IMR-90 (cell line): ENCODE data around the gene DLG3. TPM values are rescaled to one million over a fixed set of nuclear protein-coding genes. Genes with fewer than 3 reads are reported as not detected.

ENCODE experiments used
- ATAC-seq: fragments of 200-7000 bp; cut with Tn5 transposase; 2 replicates; pipeline ENCODE4 v1.9.1; 2020; ENCODE audit warnings: low read depth, mild to moderate bottlenecking, moderate library complexity
- BruUV-seq: library from RNA; stranded (reverse); fragments of 400-500 nt; replicated peaks from 2 replicates; lab custom pipeline; 2021; lab: Mats Ljungman, UMichigan
- CTCF ChIA-PET: fragments of 300-600 bp; formaldehyde crosslinking; extraction: SDS; loops from one replicate; lab custom pipeline; 2021; ENCODE audit warnings: antibody characterized with exemption; lab: Yijun Ruan, JAX
- POLR2A ChIA-PET: fragments of 300-600 bp; sonication (Branson Sonifier 250); formaldehyde crosslinking; loops from one replicate; lab custom pipeline; 2022; ENCODE audit warnings: antibody characterized with exemption; ENCODE audit not compliant: unreplicated experiment; lab: Charles Lee
- DNase-seq: peaks from one replicate; pipeline ENCODE4 v3.0.0; 2013
- H2AFZ ChIP-seq: replicated peaks from 2 replicates; pipeline ENCODE3; 2013; ENCODE audit warnings: low read length, mild to moderate bottlenecking; ENCODE audit not compliant: poor library complexity
- H2AK5ac ChIP-seq: 2 replicates; pipeline ENCODE4 v1.6.1; 2013; ENCODE audit warnings: low read depth, low read length, inconsistent platforms
- H2AK9ac ChIP-seq: replicated peaks from 2 replicates; pipeline ENCODE3; 2013; ENCODE audit warnings: mild to moderate bottlenecking, low read depth, low read length, moderate library complexity; ENCODE audit not compliant: poor library complexity
- H2BK120ac ChIP-seq: 2 replicates; pipeline ENCODE4 v1.6.1; 2013; ENCODE audit warnings: low read depth, low read length, inconsistent platforms
- H2BK15ac ChIP-seq: 3 replicates; pipeline ENCODE4 v1.6.1; 2013; ENCODE audit warnings: low read depth, low read length, inconsistent platforms
- H2BK20ac ChIP-seq: 2 replicates; pipeline ENCODE4 v1.6.1; 2013; ENCODE audit warnings: low read depth, mild to moderate bottlenecking, inconsistent platforms, low read length, moderate library complexity
- H2BK5ac ChIP-seq: 2 replicates; pipeline ENCODE4 v1.6.1; 2013; ENCODE audit warnings: mild to moderate bottlenecking, low read depth, low read length, inconsistent platforms; ENCODE audit not compliant: poor library complexity, severe bottlenecking
- H3K14ac ChIP-seq: replicated peaks from 2 replicates; pipeline ENCODE4 v1.6.1; 2013; ENCODE audit warnings: low read depth, low read length, inconsistent platforms
- H3K18ac ChIP-seq: 2 replicates; pipeline ENCODE4 v1.6.1; 2013; ENCODE audit warnings: low read depth, low read length, control low read depth
- H3K23ac ChIP-seq: 2 replicates; pipeline ENCODE4 v1.6.1; 2013; ENCODE audit warnings: low read depth, low read length, inconsistent platforms
- H3K27ac ChIP-seq: 2 replicates; pipeline ENCODE4 v1.5.1; 2013; ENCODE audit warnings: mild to moderate bottlenecking, control low read depth, low read length; ENCODE audit not compliant: insufficient read depth
- H3K27me3 ChIP-seq: 2 replicates; pipeline ENCODE4 v1.6.1; 2013; ENCODE audit warnings: low read length; ENCODE audit not compliant: control insufficient read depth, insufficient read depth
- H3K36me3 ChIP-seq: 2 replicates; pipeline ENCODE4 v1.6.1; 2013; ENCODE audit warnings: low read length, mixed read lengths; ENCODE audit not compliant: control insufficient read depth, insufficient read depth
- H3K4ac ChIP-seq: 2 replicates; pipeline ENCODE4 v1.6.1; 2013; ENCODE audit warnings: low read depth, low read length, inconsistent platforms
- H3K4me1 ChIP-seq: 2 replicates; pipeline ENCODE4 v1.6.1; 2013; ENCODE audit warnings: low read length, mixed read lengths; ENCODE audit not compliant: control insufficient read depth, insufficient read depth
- H3K4me2 ChIP-seq: 2 replicates; pipeline ENCODE4 v1.6.1; 2013; ENCODE audit warnings: low read depth, mild to moderate bottlenecking, control low read depth, low read length, moderate library complexity
- H3K4me3 ChIP-seq: 2 replicates; pipeline ENCODE4 v1.5.1; 2013; ENCODE audit warnings: low read depth, mild to moderate bottlenecking, control low read depth, low read length, moderate library complexity; ENCODE audit not compliant: insufficient read depth
- H3K56ac ChIP-seq: 2 replicates; pipeline ENCODE4 v1.6.1; 2013; ENCODE audit warnings: low read length, inconsistent platforms; ENCODE audit not compliant: insufficient read depth; ENCODE audit errors: extremely low read depth
- H3K79me1 ChIP-seq, 2 experiments: 2 replicates each; pipeline ENCODE4 v1.6.1; 2013; ENCODE audit warnings: low read length in 2 of 2, inconsistent platforms in 1 of 2, low read depth in 1 of 2
- H3K9ac ChIP-seq: 2 replicates; pipeline ENCODE4 v1.6.1; 2013; ENCODE audit warnings: low read depth, low read length, control low read depth
- H3K9me1 ChIP-seq: 2 replicates; pipeline ENCODE4 v1.6.1; 2013; ENCODE audit warnings: low read length, inconsistent platforms; ENCODE audit not compliant: insufficient read depth
- H3K9me3 ChIP-seq: 2 replicates; pipeline ENCODE4 v1.6.1; 2013; ENCODE audit warnings: low read length; ENCODE audit not compliant: control insufficient read depth, insufficient read depth
- H4K20me1 ChIP-seq: 2 replicates; pipeline ENCODE4 v1.6.1; 2013; ENCODE audit warnings: low read length, inconsistent platforms; ENCODE audit not compliant: insufficient read depth
- H4K5ac ChIP-seq: 2 replicates; pipeline ENCODE4 v1.6.1; 2013; ENCODE audit warnings: mild to moderate bottlenecking, low read depth, low read length, control low read depth
- H4K8ac ChIP-seq, 2 experiments: 2 replicates each; pipeline ENCODE4 v1.6.1; 2013; ENCODE audit warnings: low read depth in 2 of 2, low read length in 2 of 2, control low read depth in 1 of 2, inconsistent platforms in 1 of 2
- H4K91ac ChIP-seq: 2 replicates; pipeline ENCODE4 v1.6.1; 2013; ENCODE audit warnings: low read depth, low read length, inconsistent platforms; ENCODE audit not compliant: insufficient read depth
- BHLHE40 ChIP-seq: fragments of 150-350 bp; IDR thresholded peaks from 2 replicates; pipeline ENCODE4 v1.6.1; 2016; ENCODE audit warnings: mild to moderate bottlenecking, low read depth, low read length
- CEBPB ChIP-seq: IDR thresholded peaks from 2 replicates; pipeline ENCODE4 v1.6.1; 2012; ENCODE audit warnings: low read depth, low read length, improper control_type of control experiment
- CHD1 ChIP-seq: IDR thresholded peaks from 2 replicates; pipeline ENCODE4 v1.6.1; 2012; ENCODE audit warnings: low read depth, low read length, improper control_type of control experiment
- CTCF ChIP-seq: conservative IDR thresholded peaks from 2 replicates; pipeline ENCODE4 v1.5.1; 2012; ENCODE audit warnings: mild to moderate bottlenecking, low read depth, low read length, improper control_type of control experiment
- ELK1 ChIP-seq: fragments of 150-350 bp; IDR thresholded peaks from 2 replicates; pipeline ENCODE4 v1.6.1; 2016; ENCODE audit warnings: low read depth, mild to moderate bottlenecking, low read length, moderate library complexity, borderline replicate concordance
- FOS ChIP-seq: fragments of 150-350 bp; IDR thresholded peaks from 2 replicates; pipeline ENCODE4 v1.6.1; 2016; ENCODE audit warnings: low read depth, low read length
- MAFK ChIP-seq: IDR thresholded peaks from 2 replicates; pipeline ENCODE4 v1.6.1; 2012; ENCODE audit warnings: low read depth, low read length, improper control_type of control experiment
- MXI1 ChIP-seq: IDR thresholded peaks from 2 replicates; pipeline ENCODE4 v1.6.1; 2012; ENCODE audit warnings: low read depth, mild to moderate bottlenecking, low read length, moderate library complexity, borderline replicate concordance
- NFE2L2 ChIP-seq: fragments of 150-350 bp; IDR thresholded peaks from 2 replicates; pipeline ENCODE4 v1.6.1; 2016; ENCODE audit warnings: low read depth, mild to moderate bottlenecking, low read length
- POLR2A ChIP-seq: IDR thresholded peaks from 2 replicates; pipeline ENCODE4 v1.6.1; 2012; ENCODE audit warnings: mild to moderate bottlenecking, low read depth, low read length
- RAD21 ChIP-seq: IDR thresholded peaks from 2 replicates; pipeline ENCODE4 v1.6.1; 2012; ENCODE audit warnings: low read length, improper control_type of control experiment
- RCOR1 ChIP-seq: IDR thresholded peaks from 2 replicates; pipeline ENCODE4 v1.6.1; 2012; ENCODE audit warnings: mild to moderate bottlenecking, low read length, improper control_type of control experiment; ENCODE audit not compliant: insufficient replicate concordance
- RFX5 ChIP-seq: IDR thresholded peaks from 2 replicates; pipeline ENCODE4 v1.8.0; 2012; ENCODE audit warnings: low read depth, mild to moderate bottlenecking, low read length, moderate library complexity
- SMC3 ChIP-seq: fragments of 150-350 bp; IDR thresholded peaks from 2 replicates; pipeline ENCODE4 v1.6.1; 2016; ENCODE audit warnings: low read depth, mild to moderate bottlenecking, antibody characterized with exemption, low read length, moderate library complexity
- USF2 ChIP-seq: fragments of 150-350 bp; IDR thresholded peaks from 2 replicates; pipeline ENCODE4 v1.6.1; 2017; ENCODE audit warnings: mild to moderate bottlenecking, antibody characterized with exemption, low read length, low read depth
- WGBS, 2 experiments: methylation state at CpG; one replicate each; pipeline versions ENCODE4 v1.1.5 to v1.1.7; 2013; ENCODE audit warnings: missing lambda C conversion rate in 2 of 2; ENCODE audit not compliant: insufficient read length in 1 of 2; ENCODE audit errors: extremely low coverage in 2 of 2; 5-methylcytosine and 5-hydroxymethylcytosine counted together
- dilution Hi-C: fragments of 300-500 bp; cut with HindIII; formaldehyde crosslinking; loops from one replicate; pipeline ENCODE4 v1.14.3; 2018; ENCODE audit warnings: low sequenced_read_pairs; ENCODE audit not compliant: unreplicated experiment
- in situ Hi-C: fragments of 300-500 bp; cut with MboI; formaldehyde crosslinking; loops from 3 replicates; pipeline ENCODE4 v1.14.3; 2019; ENCODE audit warnings: low sequenced_read_pairs, inconsistent platforms, mixed read lengths
- intact Hi-C: fragments of 100-400 bp; cut with micrococcal nuclease; formaldehyde crosslinking; loops from 2 replicates; pipeline ENCODE4 v1.10.0; 2022
- polyA plus RNA-seq, 3 experiments: library from polyadenylated mRNA; depleted of rRNA; stranded (reverse); fragments of >200 nt; gene quantifications; 2 replicates each; pipeline ENCODE4 v1.2.3, GENCODE V29; 2012; ENCODE audit warnings: low replicate concordance in 1 of 3
- total RNA-seq: library from RNA; depleted of rRNA; stranded (reverse); fragments of >200 nt; gene quantifications from 2 replicates; pipeline ENCODE4 v1.2.3, GENCODE V29; 2012

The DLG3 gene
- total and polyA plus RNA-seq, 2 of the 4 experiments (the other 2 are of a cell fraction) = 11.0 to 27.1 TPM

- no peak overlapping the region for H2AFZ ChIP-seq
- no peaks in the 10 kb centered on the region for H3K36me3 ChIP-seq
- peaks cover 4% of the 10 kb centered on the region; the same call in 1 of the 2 replicates for H3K4me1 ChIP-seq
- no peak overlapping the region for H3K23ac ChIP-seq
- no peak overlapping the region for H2BK20ac ChIP-seq
- DNase-seq = peak; percentile 14
- no peak overlapping the region for H4K8ac ChIP-seq
- H4K20me1 ChIP-seq = no peaks in the 10 kb centered on the region
- H3K27me3 ChIP-seq = peaks cover 2% of the 10 kb centered on the region; the same call in 1 of the 2 replicates
- H2AK5ac ChIP-seq = no peak overlapping the region
- no peak overlapping the region for H3K27ac ChIP-seq
- H3K79me1 ChIP-seq = peaks cover 4 to 21% of the 10 kb centered on the region in 2 experiments; a peak in 3 of 4 replicates
- intact Hi-C loops = no loop called here
- H3K14ac ChIP-seq = no peak overlapping the region
- ChIA-PET POLR2A (no interaction called here), CTCF (no interaction called here)
- dilution Hi-C loops = no loop called here
- no peak overlapping the region for H3K9ac ChIP-seq
- no peak overlapping the region for H2BK5ac ChIP-seq
- no peak overlapping the region for H3K18ac ChIP-seq
- H3K4ac ChIP-seq = no peak overlapping the region
- in situ Hi-C loops = no loop called here
- H3K4me2 ChIP-seq = no peak overlapping the region
- BruUV-seq = no TSS peak
- H3K9me3 ChIP-seq = no peaks in the 10 kb centered on the region
- H2BK15ac ChIP-seq = no peak overlapping the region
- H4K5ac ChIP-seq = no peak overlapping the region
- no peak overlapping the region for H2BK120ac ChIP-seq
- no peak for TF ChIP-seq MXI1
- TF ChIP-seq MAFK = no peak
- TF ChIP-seq RCOR1 = no peak
- TF ChIP-seq CTCF = no peak
- no peak for TF ChIP-seq NFE2L2
- no peak for TF ChIP-seq RFX5
- no peak for TF ChIP-seq SMC3
- TF ChIP-seq CHD1 = no peak
- TF ChIP-seq POLR2A = no peak
- no peak for TF ChIP-seq USF2
- no peak for TF ChIP-seq CEBPB
- no peak for TF ChIP-seq FOS
- TF ChIP-seq ELK1 = no peak
- TF ChIP-seq RAD21 = no peak
- no peak for TF ChIP-seq BHLHE40
- no peak overlapping the region for H4K91ac ChIP-seq
- peak overlapping the region; percentile 23 for H2AK9ac ChIP-seq
- H3K4me3 ChIP-seq = no peak overlapping the region
- whole genome bisulfite sequencing, 2 experiments = 63% methylated on average over 3 of the region's 8 CpGs; no CpG with 5 or more reads in 1 of the 2 experiments
- no peak overlapping the region for H3K56ac ChIP-seq
- no peak for ATAC-seq
- 0 out of 2 replicates have a peak, but pooled peaks cover 7% of the 10 kb centered on the region for H3K9me1 ChIP-seq
Measured at GRCh38 chrX:70437921-70438665, 6.5 kb upstream of the DLG3 start.
